K562 (cell line): ENCODE results near the gene SPINK9. TPM values are rescaled to one million over a fixed set of nuclear protein-coding genes. Genes with fewer than 3 reads are reported as not detected.

Experiments
- ETS1 ChIP-seq: conservative IDR thresholded peaks from 2 replicates; pipeline ENCODE4 v1.6.1; 2011; ENCODE audit warnings: low read depth, mild to moderate bottlenecking, low read length; ENCODE audit not compliant: control insufficient read depth
- HNRNPL ChIP-seq: fragments of 200-400 bp; formaldehyde crosslinking; IDR thresholded peaks from 2 replicates; pipeline ENCODE4 v1.6.1; 2017; ENCODE audit warnings: low read depth, mild to moderate bottlenecking, low read length
- MIER1 ChIP-seq: fragments of 450-650 bp; IDR thresholded peaks from 2 replicates; pipeline ENCODE4 v1.6.1; 2016; ENCODE audit warnings: antibody characterized with exemption, mild to moderate bottlenecking, low read depth
- RAD21 ChIP-seq, 2 experiments: fragments of 250-450 bp in 1 of 2; fragments of 450-650 bp in 1 of 2; sonication (Bioruptor Pico) in 1 of 2; formaldehyde crosslinking in 1 of 2; IDR thresholded peaks in 1 of 2; conservative IDR thresholded peaks in 1 of 2; 2 replicates each; pipeline versions ENCODE4 v1.4.0 to v1.8.0; 2020 to 2022; ENCODE audit warnings: mild to moderate bottlenecking in 2 of 2, moderate library complexity in 1 of 2
- SMAD2 ChIP-seq: fragments of 150-350 bp; IDR thresholded peaks from 2 replicates; pipeline ENCODE4 v1.6.1; 2014; ENCODE audit warnings: low read depth, mild to moderate bottlenecking, low read length
- TAF9B ChIP-seq: fragments of 450-650 bp; IDR thresholded peaks from 2 replicates; pipeline ENCODE4 v1.6.1; 2018; ENCODE audit warnings: mild to moderate bottlenecking; ENCODE audit not compliant: partially characterized antibody
- ZFX ChIP-seq: sonication (generic); formaldehyde crosslinking; IDR thresholded peaks from 2 replicates; pipeline ENCODE4 v1.8.0; 2022; ENCODE audit warnings: mild to moderate bottlenecking, missing genetic modification reagents, moderate library complexity
- ZNF717 ChIP-seq: fragments of 250-450 bp; sonication (Bioruptor Pico); IDR thresholded peaks from 2 replicates; pipeline ENCODE4 v1.5.0; 2021
- polyA plus RNA-seq, 8 experiments: library from polyadenylated mRNA; depleted of rRNA in 4 of 8; stranded (reverse) in 5 of 8; unstranded in 3 of 8; fragments of >200 nt; fragmentation: Nextera tagmentation in 2 of 8; fragmentation: Illumina TruSeq in 1 of 8; extraction: Ambion mirVana in 2 of 8; extraction: Trizol in 1 of 8; gene quantifications; 2 replicates each; pipeline versions ENCODE4 v1.2.1 to v1.2.3, GENCODE V29; 2011 to 2014; ENCODE audit warnings: inconsistent platforms in 1 of 8, missing spikeins in 1 of 8
- total RNA-seq, 7 experiments: library from RNA; depleted of rRNA in 6 of 7; stranded (reverse); fragments of >200 nt in 6 of 7; fragmentation: Illumina TruSeq in 2 of 7; extraction: Trizol in 2 of 7; gene quantifications; 2 replicates each; pipeline versions ENCODE4 v1.2.1 to v1.2.3, GENCODE V29; 2011 to 2021; ENCODE audit warnings: low replicate concordance in 1 of 7
- TF ChIP-seq, protein P1 (sequence below), 3 experiments: IDR thresholded peaks in 2 of 3; conservative IDR thresholded peaks in 1 of 3; 2 replicates each; pipeline ENCODE4 v1.5.1; 2011 to 2012; ENCODE audit warnings: low read length in 3 of 3, mild to moderate bottlenecking in 3 of 3, control low read depth in 2 of 3, improper control_type of control experiment in 1 of 3, inconsistent platforms in 1 of 3, low read depth in 1 of 3, mixed read lengths in 1 of 3, moderate library complexity in 1 of 3; ENCODE audit not compliant: insufficient read depth in 2 of 3
- TF ChIP-seq, protein P2 (sequence below): fragments of 250-450 bp; sonication (Bioruptor Pico); IDR thresholded peaks from 2 replicates; pipeline ENCODE4 v1.8.0; 2021; ENCODE audit warnings: mild to moderate bottlenecking, moderate library complexity

The SPINK9 gene
- total and polyA plus RNA-seq, 9 of the 15 experiments (the other 6 are each of a cell fraction or from before 2014, with no cell fraction given): not detected

DNA sequence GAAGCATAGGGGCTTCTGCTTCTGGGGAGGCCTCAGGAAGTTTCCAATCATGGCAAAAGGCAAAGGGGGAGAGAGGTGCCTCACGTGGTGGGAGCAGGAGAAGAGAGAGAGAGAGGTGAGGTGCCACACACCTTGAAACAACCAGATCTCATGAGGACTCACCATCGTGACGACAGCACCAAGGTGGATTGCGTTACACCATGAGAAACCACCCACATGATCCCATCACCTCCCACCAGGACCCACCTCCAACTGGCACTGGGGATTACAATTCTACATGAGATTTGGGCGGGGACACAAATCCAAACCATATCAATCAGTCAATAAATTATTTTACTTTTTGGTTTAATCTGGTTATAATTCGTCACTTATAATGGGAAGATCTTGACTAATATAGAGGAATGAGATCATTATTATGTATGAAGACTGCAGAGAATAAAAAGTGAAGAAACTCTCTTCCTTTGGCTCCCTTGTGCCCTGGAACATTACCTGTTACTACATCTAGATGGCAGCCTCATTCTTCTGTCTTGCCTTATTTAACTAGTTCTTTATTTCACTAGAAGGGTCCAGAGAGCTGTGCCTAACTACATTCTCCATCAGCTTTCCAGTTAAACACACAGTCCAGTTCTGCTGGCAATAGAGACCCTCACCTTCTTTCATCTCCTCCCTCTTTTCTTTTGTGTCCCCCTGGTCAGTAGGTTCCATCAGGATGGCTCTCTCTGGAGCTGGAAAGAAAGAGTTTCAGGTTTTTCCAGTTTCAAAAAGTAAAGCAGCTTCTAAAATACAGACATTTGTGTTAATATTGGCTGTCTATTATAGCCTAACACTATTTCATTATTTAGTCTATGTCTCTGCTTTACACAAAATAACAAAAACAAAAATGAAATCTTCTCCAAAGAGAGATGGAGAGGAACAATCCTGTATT, 44.8 kb upstream of the SPINK9 start (continued):
- TF ChIP-seq HNRNPL: no peak
- no peak for TF ChIP-seq SMAD2
- TF ChIP-seq, protein P1, sequence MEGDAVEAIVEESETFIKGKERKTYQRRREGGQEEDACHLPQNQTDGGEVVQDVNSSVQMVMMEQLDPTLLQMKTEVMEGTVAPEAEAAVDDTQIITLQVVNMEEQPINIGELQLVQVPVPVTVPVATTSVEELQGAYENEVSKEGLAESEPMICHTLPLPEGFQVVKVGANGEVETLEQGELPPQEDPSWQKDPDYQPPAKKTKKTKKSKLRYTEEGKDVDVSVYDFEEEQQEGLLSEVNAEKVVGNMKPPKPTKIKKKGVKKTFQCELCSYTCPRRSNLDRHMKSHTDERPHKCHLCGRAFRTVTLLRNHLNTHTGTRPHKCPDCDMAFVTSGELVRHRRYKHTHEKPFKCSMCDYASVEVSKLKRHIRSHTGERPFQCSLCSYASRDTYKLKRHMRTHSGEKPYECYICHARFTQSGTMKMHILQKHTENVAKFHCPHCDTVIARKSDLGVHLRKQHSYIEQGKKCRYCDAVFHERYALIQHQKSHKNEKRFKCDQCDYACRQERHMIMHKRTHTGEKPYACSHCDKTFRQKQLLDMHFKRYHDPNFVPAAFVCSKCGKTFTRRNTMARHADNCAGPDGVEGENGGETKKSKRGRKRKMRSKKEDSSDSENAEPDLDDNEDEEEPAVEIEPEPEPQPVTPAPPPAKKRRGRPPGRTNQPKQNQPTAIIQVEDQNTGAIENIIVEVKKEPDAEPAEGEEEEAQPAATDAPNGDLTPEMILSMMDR (IDR thresholded peaks at IDR 0.05 in 2 of 3, conservative IDR thresholded peaks at IDR 0.05 in 1 of 3; ENCODE audit: insufficient read depth in 2 of 3, low read depth in 1 of 3, low read length in 3 of 3): peak; percentile 24 to 51 (median 27); a peak in 3 of 6 replicates
- TF ChIP-seq ZFX (CRISPR knock-in tag): no peak
- no peak for TF ChIP-seq ZNF717 (CRISPR knock-in tag)
- no peak for TF ChIP-seq TAF9B
- no peak for TF ChIP-seq ETS1
- TF ChIP-seq MIER1: no peak
- TF ChIP-seq, protein P2, sequence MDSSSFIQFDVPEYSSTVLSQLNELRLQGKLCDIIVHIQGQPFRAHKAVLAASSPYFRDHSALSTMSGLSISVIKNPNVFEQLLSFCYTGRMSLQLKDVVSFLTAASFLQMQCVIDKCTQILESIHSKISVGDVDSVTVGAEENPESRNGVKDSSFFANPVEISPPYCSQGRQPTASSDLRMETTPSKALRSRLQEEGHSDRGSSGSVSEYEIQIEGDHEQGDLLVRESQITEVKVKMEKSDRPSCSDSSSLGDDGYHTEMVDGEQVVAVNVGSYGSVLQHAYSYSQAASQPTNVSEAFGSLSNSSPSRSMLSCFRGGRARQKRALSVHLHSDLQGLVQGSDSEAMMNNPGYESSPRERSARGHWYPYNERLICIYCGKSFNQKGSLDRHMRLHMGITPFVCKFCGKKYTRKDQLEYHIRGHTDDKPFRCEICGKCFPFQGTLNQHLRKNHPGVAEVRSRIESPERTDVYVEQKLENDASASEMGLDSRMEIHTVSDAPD (CRISPR knock-in tag): no peak
- peak; percentile 16 to 75; a peak in 3 of 4 replicates for TF ChIP-seq RAD21 (CRISPR knock-in tag; conservative IDR thresholded peaks at IDR 0.05 in 1 of 2, IDR thresholded peaks at IDR 0.05 in 1 of 2)
- TF ChIP-seq, all 486 proteins: peak for 4
